Kidney epithelial cell (primary cell): ENCODE results near the gene HSPG2. TPM values are rescaled to one million over a fixed set of nuclear protein-coding genes. Genes with fewer than 3 reads are reported as not detected.
"Not testable (repeated sequence)": the region's sequence is repeated elsewhere in the genome, so short reads cannot be mapped to it uniquely, and the experiment has no call there.

ENCODE experiments used
- DNase-seq: peaks from one replicate; pipeline ENCODE4 v3.0.0-alpha.2; 2010; ENCODE audit warnings: low read depth
- H3K27me3 ChIP-seq: 2 replicates; pipeline ENCODE4 v1.6.0; 2011; ENCODE audit warnings: low read length; ENCODE audit not compliant: control insufficient read depth, insufficient read depth
- H3K36me3 ChIP-seq: 2 replicates; pipeline ENCODE4 v1.5.1; 2011; ENCODE audit warnings: low read length; ENCODE audit not compliant: control insufficient read depth, insufficient read depth
- H3K4me3 ChIP-seq: 2 replicates; pipeline ENCODE4 v1.5.1; 2011; ENCODE audit warnings: low read depth, mild to moderate bottlenecking, control low read depth, low read length
- CTCF ChIP-seq: IDR thresholded peaks from 2 replicates; pipeline ENCODE4 v1.5.1; 2011; ENCODE audit warnings: mild to moderate bottlenecking, moderate library complexity, low read length, control low read depth, inconsistent platforms; ENCODE audit not compliant: insufficient read depth, poor library complexity, severe bottlenecking
- total RNA-seq: library from RNA; depleted of rRNA; stranded (reverse); fragments of >200 nt; gene quantifications from 2 replicates; pipeline ENCODE4 v1.2.3, GENCODE V29; 2015

The HSPG2 gene
- total RNA-seq, 1 donor from 2014 or later: 122 TPM

GRCh38 chr1:21950734-21951133 lies 13.6 kb upstream of the HSPG2 start:
- H3K4me3 ChIP-seq: no peak overlapping the region
- no peaks in the 10 kb centered on the region for H3K36me3 ChIP-seq
- TF ChIP-seq CTCF: no peak
- no peaks in the 10 kb centered on the region for H3K27me3 ChIP-seq
- DNase-seq: no peak

- no peak for DNase-seq
- TF ChIP-seq CTCF: no peak
- H3K36me3 ChIP-seq: no peaks in the 10 kb centered on the region
- no peak overlapping the region for H3K4me3 ChIP-seq
- no peaks in the 10 kb centered on the region for H3K27me3 ChIP-seq
Measured at GRCh38 chr1:21946836-21947587, 9.9 kb upstream of the HSPG2 start.

- Histone ChIP-seq H3K4me3 (no peak overlapping the region), H3K36me3 (no peaks in the 10 kb centered on the region), H3K27me3 (no peaks in the 10 kb centered on the region)
- no peak for DNase-seq
- no peak for TF ChIP-seq CTCF
Measured at GRCh38 chr1:21944733-21945073, 7.6 kb upstream of the HSPG2 start.

GRCh38 chr1:21942959-21943640 lies 6.0 kb upstream of the HSPG2 start:
- not testable (repeated sequence) for H3K27me3 ChIP-seq, H3K4me3 ChIP-seq, DNase-seq, H3K36me3 ChIP-seq

- no peak for TF ChIP-seq CTCF
- no peak for DNase-seq
- H3K36me3 ChIP-seq: no peaks in the 10 kb centered on the region
- no peaks in the 10 kb centered on the region for H3K27me3 ChIP-seq
- no peak overlapping the region for H3K4me3 ChIP-seq
Measured at GRCh38 chr1:21942464-21942863, 5.4 kb upstream of the HSPG2 start.

- no peaks in the 10 kb centered on the region for H3K27me3 ChIP-seq
- DNase-seq: no peak
- TF ChIP-seq CTCF: no peak
Measured at GRCh38 chr1:21941370-21941769, 4.3 kb upstream of the HSPG2 start.

More at GRCh38 chr1:21941370-21941769, 4.3 kb upstream of the HSPG2 start:
- no peaks in the 10 kb centered on the region for H3K36me3 ChIP-seq
- no peak overlapping the region for H3K4me3 ChIP-seq
